HG03039 (cell line): Measurements from ENCODE around the gene HCRT.
"Not testable (repeated sequence)": the region's sequence is repeated elsewhere in the genome, so short reads cannot be mapped to it uniquely, and the experiment has no call there.

Experiments used
- ATAC-seq: cut with Tn5 transposase; IDR thresholded peaks from one replicate; pipeline ENCODE4 v1.9.1; 2021; ENCODE audit warnings: mild to moderate bottlenecking, moderate library complexity; ENCODE audit not compliant: unreplicated experiment

The HCRT gene

GRCh38 chr17:42180411-42180921 is 4.8 kb downstream of the HCRT start:
- ATAC-seq = no peak

GRCh38 chr17:42179911-42180410 is 5.3 kb downstream of the HCRT start:
- no peak for ATAC-seq

GRCh38 chr17:42179335-42179734 is 5.9 kb downstream of the HCRT start:
- no peak for ATAC-seq

- no peak for ATAC-seq
These were observed 6.4 kb downstream of the HCRT start for GRCh38 chr17:42178817-42179216.

GRCh38 chr17:42177684-42178083 is 7.6 kb downstream of the HCRT start:
- no peak for ATAC-seq

- ATAC-seq = no peak
These were observed 11.0 kb downstream of the HCRT start for GRCh38 chr17:42174126-42174783.

GRCh38 chr17:42171831-42172230 is 13.4 kb downstream of the HCRT start:
- no peak for ATAC-seq

GRCh38 chr17:42169351-42169750 is 15.9 kb downstream of the HCRT start:
- ATAC-seq = no peak

- ATAC-seq = no peak
These were observed 17.4 kb downstream of the HCRT start for GRCh38 chr17:42167807-42168206.

GRCh38 chr17:42166196-42166763 is 19.0 kb downstream of the HCRT start:
- ATAC-seq = no peak

- no peak for ATAC-seq
These were observed 19.5 kb downstream of the HCRT start for GRCh38 chr17:42165751-42166150.

GRCh38 chr17:42163696-42164407 is 21.4 kb downstream of the HCRT start:
- no peak for ATAC-seq

GRCh38 chr17:42163113-42163512 is 22.1 kb downstream of the HCRT start:
- no peak for ATAC-seq

- no peak for ATAC-seq
These were observed 24.7 kb downstream of the HCRT start for GRCh38 chr17:42160531-42160910.

- no peak for ATAC-seq
These were observed 25.3 kb downstream of the HCRT start for GRCh38 chr17:42159796-42160530.

GRCh38 chr17:42155614-42156045 is 29.6 kb downstream of the HCRT start:
- ATAC-seq = no peak

- ATAC-seq = no peak
These were observed 31.1 kb downstream of the HCRT start for GRCh38 chr17:42153919-42154742.

GRCh38 chr17:42146911-42147607 is 38.2 kb downstream of the HCRT start:
- no peak for ATAC-seq

GRCh38 chr17:42143138-42143537 is 42.1 kb downstream of the HCRT start:
- not testable (repeated sequence) for ATAC-seq
